ENCODE measurements around the gene TADA3.

DNA sequence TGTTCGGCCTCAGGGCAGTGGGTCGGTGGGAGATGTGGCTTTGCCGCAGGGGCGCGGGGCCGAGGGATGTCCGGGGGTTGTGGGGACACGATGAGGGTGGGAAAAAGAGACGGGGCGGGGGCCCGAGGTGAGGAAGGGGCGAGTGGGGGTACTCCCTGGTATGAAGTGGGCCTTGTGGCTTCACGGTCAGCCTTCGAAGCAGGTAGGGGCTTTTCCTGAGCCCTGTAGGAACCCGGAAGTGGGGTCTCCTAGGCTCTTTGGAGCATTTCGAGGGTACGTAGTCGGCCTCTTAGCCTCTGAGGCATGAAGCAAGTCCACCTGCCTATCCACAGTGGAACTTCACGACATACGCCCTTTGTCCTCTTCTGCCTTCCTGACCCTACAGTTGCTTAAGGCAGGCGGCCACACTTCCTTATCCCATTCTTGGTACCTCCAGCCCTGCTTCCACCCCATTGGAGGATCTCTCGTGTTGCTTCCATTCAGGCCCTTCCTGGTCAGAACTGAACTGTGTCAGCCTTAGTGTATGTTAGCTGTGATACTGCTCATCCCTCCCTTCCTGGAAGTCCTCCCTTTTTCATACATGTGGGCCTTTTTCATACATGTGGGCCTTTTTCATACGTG is 998 bp upstream of the TADA3 start:
- no peak for TF ChIP-seq POLR2A (IDR thresholded peaks at IDR 0.05)
- TF ChIP-seq, protein P1, sequence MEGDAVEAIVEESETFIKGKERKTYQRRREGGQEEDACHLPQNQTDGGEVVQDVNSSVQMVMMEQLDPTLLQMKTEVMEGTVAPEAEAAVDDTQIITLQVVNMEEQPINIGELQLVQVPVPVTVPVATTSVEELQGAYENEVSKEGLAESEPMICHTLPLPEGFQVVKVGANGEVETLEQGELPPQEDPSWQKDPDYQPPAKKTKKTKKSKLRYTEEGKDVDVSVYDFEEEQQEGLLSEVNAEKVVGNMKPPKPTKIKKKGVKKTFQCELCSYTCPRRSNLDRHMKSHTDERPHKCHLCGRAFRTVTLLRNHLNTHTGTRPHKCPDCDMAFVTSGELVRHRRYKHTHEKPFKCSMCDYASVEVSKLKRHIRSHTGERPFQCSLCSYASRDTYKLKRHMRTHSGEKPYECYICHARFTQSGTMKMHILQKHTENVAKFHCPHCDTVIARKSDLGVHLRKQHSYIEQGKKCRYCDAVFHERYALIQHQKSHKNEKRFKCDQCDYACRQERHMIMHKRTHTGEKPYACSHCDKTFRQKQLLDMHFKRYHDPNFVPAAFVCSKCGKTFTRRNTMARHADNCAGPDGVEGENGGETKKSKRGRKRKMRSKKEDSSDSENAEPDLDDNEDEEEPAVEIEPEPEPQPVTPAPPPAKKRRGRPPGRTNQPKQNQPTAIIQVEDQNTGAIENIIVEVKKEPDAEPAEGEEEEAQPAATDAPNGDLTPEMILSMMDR (IDR thresholded peaks at IDR 0.05): no peak

Data from right lobe of liver (tissue), 4 donors.